ENCODE data around the gene OMP. TPM values are rescaled to one million over a fixed set of nuclear protein-coding genes. Genes with fewer than 3 reads are reported as not detected.
A peak's percentile ranks its signal among the peaks of the same experiment; 100 is the strongest.

Gene OMP
- total RNA-seq, 1 experiment from 2014 or later, result 1.4 TPM

DNA sequence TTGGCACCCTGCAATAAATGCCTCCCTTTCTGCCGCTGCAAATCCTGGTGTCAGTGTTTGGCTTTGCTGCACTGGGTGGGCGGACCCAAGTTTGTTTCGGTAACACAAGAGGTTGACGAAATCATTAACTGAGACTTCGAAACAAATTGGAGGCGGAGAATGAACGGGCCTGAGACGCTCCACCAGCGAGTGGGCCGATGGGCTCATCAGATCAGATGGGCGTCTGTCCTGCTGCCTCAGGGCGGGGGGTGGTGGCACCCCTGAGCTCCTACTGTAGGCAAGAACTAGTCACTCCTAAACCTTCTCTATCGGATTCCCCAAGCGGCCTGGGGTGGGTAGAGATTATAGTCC is 36.8 kb upstream of the OMP start:
- Histone ChIP-seq H3K27ac (no peak overlapping the region), H2AFZ (peak overlapping the region; percentile 98; the same call in 1 of the 2 replicates), H3K4me3 (peak overlapping the region; percentile 71; the same call in 1 of the 2 replicates), H3K9me2 (ENCODE audit: insufficient read depth) (no peaks in the 10 kb centered on the region), H3K4me2 (peak overlapping the region; percentile 97), H3K79me2 (ENCODE audit: low read depth) (no peaks in the 10 kb centered on the region), H4K20me1 (ENCODE audit: insufficient read depth) (no peaks in the 10 kb centered on the region), H3K4me1 (replicated peaks; ENCODE audit: insufficient read depth) (peaks cover 7% of the 10 kb centered on the region), H3K27me3 (ENCODE audit: insufficient read depth, low read depth) (no peaks in the 10 kb centered on the region), H3F3A (ENCODE audit: insufficient read depth, low read depth) (no peaks in the 10 kb centered on the region; the same call in 1 of the 2 replicates), H3K9me3 (ENCODE audit: insufficient read depth, low read depth) (0 out of 2 replicates have a peak, but pooled peaks cover under 1% of the 10 kb centered on the region), H3K36me3 (ENCODE audit: low read depth) (no peaks in the 10 kb centered on the region)
- TF ChIP-seq, protein P1, sequence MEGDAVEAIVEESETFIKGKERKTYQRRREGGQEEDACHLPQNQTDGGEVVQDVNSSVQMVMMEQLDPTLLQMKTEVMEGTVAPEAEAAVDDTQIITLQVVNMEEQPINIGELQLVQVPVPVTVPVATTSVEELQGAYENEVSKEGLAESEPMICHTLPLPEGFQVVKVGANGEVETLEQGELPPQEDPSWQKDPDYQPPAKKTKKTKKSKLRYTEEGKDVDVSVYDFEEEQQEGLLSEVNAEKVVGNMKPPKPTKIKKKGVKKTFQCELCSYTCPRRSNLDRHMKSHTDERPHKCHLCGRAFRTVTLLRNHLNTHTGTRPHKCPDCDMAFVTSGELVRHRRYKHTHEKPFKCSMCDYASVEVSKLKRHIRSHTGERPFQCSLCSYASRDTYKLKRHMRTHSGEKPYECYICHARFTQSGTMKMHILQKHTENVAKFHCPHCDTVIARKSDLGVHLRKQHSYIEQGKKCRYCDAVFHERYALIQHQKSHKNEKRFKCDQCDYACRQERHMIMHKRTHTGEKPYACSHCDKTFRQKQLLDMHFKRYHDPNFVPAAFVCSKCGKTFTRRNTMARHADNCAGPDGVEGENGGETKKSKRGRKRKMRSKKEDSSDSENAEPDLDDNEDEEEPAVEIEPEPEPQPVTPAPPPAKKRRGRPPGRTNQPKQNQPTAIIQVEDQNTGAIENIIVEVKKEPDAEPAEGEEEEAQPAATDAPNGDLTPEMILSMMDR (conservative IDR thresholded peaks at IDR 0.05), result no peak
- TF ChIP-seq EZH2 (IDR thresholded peaks at IDR 0.05; ENCODE audit: low read depth), result no peak
- ChIA-PET POLR2A (ENCODE audit: unreplicated experiment) (no interaction called here), CTCF (interaction anchor here (0.6 to 1.0 kb wide), 2 partner anchors 25 to 34 kb away, joined by 3 to 8 read pairs; no protein-coding TSS in a partner anchor)
- intact Hi-C loops (cut with micrococcal nuclease; ENCODE audit: unreplicated experiment), result loop anchor here (1.0 to 5.0 kb wide), 2 partner anchors 22 to 551 kb away; no protein-coding TSS in a partner anchor
- BruUV-seq (replicated peaks), result no TSS peak
- DNase-seq, result no peak

DNA sequence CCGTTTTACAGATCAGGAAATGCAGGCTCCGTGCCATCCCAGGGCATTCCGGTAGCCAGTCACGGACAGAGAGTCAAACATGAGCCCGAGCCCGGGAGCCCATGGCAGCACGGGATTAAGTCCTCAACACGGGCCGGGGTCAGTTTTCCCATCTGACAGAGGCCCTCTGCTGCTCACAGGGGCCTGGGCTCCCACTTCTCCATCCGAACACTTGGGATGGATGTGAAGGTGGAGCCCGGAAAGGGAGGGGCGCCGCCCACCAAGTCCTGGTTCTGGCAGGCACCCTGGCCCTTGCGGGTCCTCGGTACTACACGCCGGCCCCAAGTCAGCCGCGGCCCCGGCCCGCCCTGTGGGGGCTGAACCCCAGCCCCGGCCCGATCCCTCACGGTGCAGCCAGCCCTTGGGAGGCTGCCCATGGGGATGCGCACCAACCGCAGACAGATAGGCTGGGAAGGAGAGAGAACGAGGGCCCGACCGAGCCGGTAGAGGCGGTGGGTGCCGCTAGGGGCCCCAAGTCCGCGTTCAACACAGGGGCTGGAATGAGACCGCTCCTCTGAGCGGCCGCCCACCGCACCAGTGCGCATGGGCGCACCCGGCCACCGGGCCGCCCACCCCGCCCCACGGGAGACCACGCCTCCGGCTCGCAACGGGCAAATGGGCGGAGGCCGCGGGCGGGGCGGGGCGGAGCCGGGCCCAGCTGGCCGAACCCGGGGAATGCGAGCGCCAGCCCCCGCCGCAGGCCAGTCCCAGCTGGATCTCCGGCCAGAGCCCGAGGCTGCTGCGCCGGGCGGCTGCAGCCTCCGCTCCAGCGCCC is 36.2 kb upstream of the OMP start, which contains the start of gene CAPN5:
TSS of gene CAPN5 (plus strand) at position 743 of the 814 bp plus-strand sequence. CDS start 17,916 bp downstream, outside the sequence.
- no peaks in the 10 kb centered on the region for H4K20me1 ChIP-seq (ENCODE audit: insufficient read depth)
- CTCF ChIA-PET, result interaction anchor here (0.6 to 1.0 kb wide), 3 partner anchors 25 to 33 kb away, joined by 3 to 8 read pairs (median 3); no protein-coding TSS in a partner anchor
- no peak within 1 kb of the TSS for H3K27ac ChIP-seq
- TSS peak; percentile 76 for BruUV-seq (replicated peaks)
- H3K9me3 ChIP-seq (ENCODE audit: insufficient read depth, low read depth), result no peaks in the 10 kb centered on the region
- TF ChIP-seq EZH2 (IDR thresholded peaks at IDR 0.05; ENCODE audit: low read depth), result no peak
- TF ChIP-seq, protein P1 (conservative IDR thresholded peaks at IDR 0.05), result peak; percentile 50; the same call in 1 of the 2 replicates
- H3K4me1 ChIP-seq (replicated peaks; ENCODE audit: insufficient read depth), result peaks cover 10% of the 10 kb centered on the region
- intact Hi-C loops (cut with micrococcal nuclease; ENCODE audit: unreplicated experiment), result loop anchor here (1.0 to 5.0 kb wide), 2 partner anchors 22 to 551 kb away; no protein-coding TSS in a partner anchor
- no peaks in the 10 kb centered on the region for H3K9me2 ChIP-seq (ENCODE audit: insufficient read depth)
- peak within 1 kb of the TSS; percentile 71 for H3K4me3 ChIP-seq
- POLR2A ChIA-PET (ENCODE audit: unreplicated experiment), result interaction anchor here (0.6 kb wide), 1 partner anchor 1549 kb away, joined by 3 read pairs; no protein-coding TSS in a partner anchor
- no peaks in the 10 kb centered on the region; the same call in 1 of the 2 replicates for H3F3A ChIP-seq (ENCODE audit: insufficient read depth, low read depth)
- H3K27me3 ChIP-seq (ENCODE audit: insufficient read depth, low read depth), result no peaks in the 10 kb centered on the region
- DNase-seq, result peak; percentile 74 to 97
- H2AFZ ChIP-seq, result peak within 1 kb of the TSS; percentile 98
- H3K36me3 ChIP-seq (ENCODE audit: low read depth), result no peaks in the 10 kb centered on the region
- H3K79me2 ChIP-seq (ENCODE audit: low read depth), result no peaks in the 10 kb centered on the region
- H3K4me2 ChIP-seq, result peak within 1 kb of the TSS; percentile 97

DNA sequence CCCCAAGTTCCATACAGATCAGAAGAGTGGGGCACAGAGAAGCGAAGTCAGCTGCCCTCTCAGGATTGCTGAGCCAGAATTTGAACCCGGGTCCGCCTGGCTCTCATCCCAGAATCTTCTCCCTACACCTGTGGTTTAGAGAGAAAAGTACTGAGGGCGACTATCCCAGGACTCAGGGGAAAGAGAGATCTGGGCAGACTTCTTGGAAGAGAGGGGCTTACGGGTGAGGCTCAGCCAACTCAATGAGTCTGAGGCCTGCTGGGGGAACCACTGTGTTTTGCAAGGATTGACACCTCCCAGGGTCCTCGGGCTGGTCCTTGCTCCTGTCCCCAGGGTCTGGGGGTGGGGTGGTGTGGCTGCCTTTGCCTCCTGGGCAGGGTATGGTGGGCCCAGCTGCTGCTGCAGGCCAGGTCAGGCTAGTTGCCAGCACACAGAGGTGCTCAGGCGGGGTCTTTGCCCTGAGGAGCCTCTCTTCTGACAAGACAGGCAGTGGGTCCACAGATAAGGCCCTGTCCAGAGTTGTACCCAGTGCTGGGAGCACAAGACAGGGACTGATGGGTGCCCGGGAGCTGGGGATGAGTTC is 34.7 kb upstream of the OMP start:
- ChIA-PET POLR2A (ENCODE audit: unreplicated experiment) (no interaction called here), CTCF (no interaction called here)
- no peak for DNase-seq
- H3K4me1 ChIP-seq (replicated peaks; ENCODE audit: insufficient read depth), result peaks cover 25% of the 10 kb centered on the region
- H3K27ac ChIP-seq, result no peak overlapping the region
- H3K9me2 ChIP-seq (ENCODE audit: insufficient read depth), result no peaks in the 10 kb centered on the region
- H3K9me3 ChIP-seq (ENCODE audit: insufficient read depth, low read depth), result no peaks in the 10 kb centered on the region
- no peak overlapping the region for H2AFZ ChIP-seq
- peaks cover 11% of the 10 kb centered on the region; the same call in 1 of the 2 replicates for H3F3A ChIP-seq (ENCODE audit: insufficient read depth, low read depth)
- H4K20me1 ChIP-seq (ENCODE audit: insufficient read depth), result no peaks in the 10 kb centered on the region
- no TSS peak for BruUV-seq (replicated peaks)
- peak overlapping the region; percentile 97 for H3K4me2 ChIP-seq
- no peaks in the 10 kb centered on the region for H3K36me3 ChIP-seq (ENCODE audit: low read depth)
- H3K27me3 ChIP-seq (ENCODE audit: insufficient read depth, low read depth), result no peaks in the 10 kb centered on the region
- no peaks in the 10 kb centered on the region for H3K79me2 ChIP-seq (ENCODE audit: low read depth)
- intact Hi-C loops (cut with micrococcal nuclease; ENCODE audit: unreplicated experiment), result loop anchor here (5.0 kb wide), 1 partner anchor 549 kb away; no protein-coding TSS in a partner anchor
- no peak overlapping the region for H3K4me3 ChIP-seq
- TF ChIP-seq, protein P1 (conservative IDR thresholded peaks at IDR 0.05), result no peak
- TF ChIP-seq EZH2 (IDR thresholded peaks at IDR 0.05; ENCODE audit: low read depth), result no peak

All from PC-9 (cell line).